Fibroblast of upper back skin (primary cell): ENCODE measurements around the gene ZNF184.
"Not testable (repeated sequence)": the region's sequence is repeated elsewhere in the genome, so short reads cannot be mapped to it uniquely, and the experiment has no call there.

Experiments used
- DNase-seq: peaks from one replicate; pipeline ENCODE4 v3.0.0-alpha.2; 2013

Gene ZNF184

GRCh38 chr6:27478706-27479318 is 5.9 kb upstream of the ZNF184 start:
- DNase-seq = peak; percentile 94

GRCh38 chr6:27478141-27478705 is 5.3 kb upstream of the ZNF184 start:
- peak; percentile 14 for DNase-seq

- no peak for DNase-seq
These were observed 4.6 kb upstream of the ZNF184 start for GRCh38 chr6:27477318-27478013.

- no peak for DNase-seq
These were observed 3.2 kb upstream of the ZNF184 start for GRCh38 chr6:27476090-27476489.

- DNase-seq = no peak
These were observed 1.8 kb upstream of the ZNF184 start for GRCh38 chr6:27474672-27475071.

- DNase-seq = no peak
These were observed 1.2 kb upstream of the ZNF184 start for GRCh38 chr6:27474172-27474465.

GRCh38 chr6:27472182-27472616 is 706 bp downstream of the ZNF184 start:
- DNase-seq = peak; percentile 66

- DNase-seq = no peak
These were observed 1.4 kb downstream of the ZNF184 start for GRCh38 chr6:27471365-27472115.

GRCh38 chr6:27470023-27470422 is 2.9 kb downstream of the ZNF184 start:
- no peak for DNase-seq

- peak; percentile 2 for DNase-seq
These were observed 4.6 kb downstream of the ZNF184 start for GRCh38 chr6:27468334-27468733.

- no peak for DNase-seq
These were observed 20.4 kb downstream of the ZNF184 start for GRCh38 chr6:27452496-27452897.

- no peak for DNase-seq
These were observed 21.1 kb downstream of the ZNF184 start for GRCh38 chr6:27451660-27452390.

- DNase-seq = no peak
These were observed 24.4 kb downstream of the ZNF184 start for GRCh38 chr6:27448456-27448855.

GRCh38 chr6:27442932-27443331 is 30.0 kb downstream of the ZNF184 start:
- DNase-seq = no peak

- no peak for DNase-seq
These were observed 31.9 kb downstream of the ZNF184 start for GRCh38 chr6:27441001-27441400.

GRCh38 chr6:27439371-27439770 is 33.5 kb downstream of the ZNF184 start:
- DNase-seq = no peak

- no peak for DNase-seq
These were observed 39.2 kb downstream of the ZNF184 start for GRCh38 chr6:27433714-27434113.

GRCh38 chr6:27428966-27429365 is 43.9 kb downstream of the ZNF184 start:
- no peak for DNase-seq

- DNase-seq = no peak
These were observed 44.4 kb downstream of the ZNF184 start for GRCh38 chr6:27428502-27428901.

GRCh38 chr6:27426045-27426620 is 46.8 kb downstream of the ZNF184 start:
- no peak for DNase-seq

GRCh38 chr6:27424851-27425250 is 48.1 kb downstream of the ZNF184 start:
- not testable (repeated sequence) for DNase-seq

- DNase-seq = peak; percentile 8
These were observed 50.1 kb downstream of the ZNF184 start for GRCh38 chr6:27422651-27423332.
